NOMO-1 treated with dmso at 0.1 percent for 144 hours (cell line): ENCODE data around the gene STAC3.

Source experiments
- DNase-seq: peaks from one replicate; lab custom pipeline; 2025; ENCODE audit not compliant: unreplicated experiment; lab: John Stamatoyannopoulos, UW

Gene STAC3

GRCh38 chr12:57255916-57256315, 4.9 kb upstream of the STAC3 start:
- DNase-seq = no peak

- no peak for DNase-seq
Measured at GRCh38 chr12:57254506-57255280, 3.7 kb upstream of the STAC3 start.

DNA sequence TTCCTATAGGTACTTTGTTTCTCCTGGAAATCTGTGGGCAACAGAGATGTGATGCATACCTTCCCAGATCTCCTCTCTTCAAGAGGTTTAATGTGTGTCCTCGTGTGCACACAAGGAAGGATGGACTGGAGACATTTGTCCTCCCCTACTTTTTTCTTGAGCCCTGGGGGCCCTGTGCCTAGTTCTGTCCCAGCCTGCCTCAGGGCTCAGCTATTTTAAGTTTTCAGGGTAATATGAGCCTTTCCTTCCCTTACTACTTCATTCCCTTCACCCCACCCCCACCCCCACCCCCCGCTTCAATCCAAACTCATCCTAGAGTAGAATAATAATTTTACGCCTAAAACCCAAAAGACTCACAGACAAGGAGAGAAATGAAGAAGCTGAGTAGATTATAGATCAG, 446 bp downstream of the STAC3 start:
- DNase-seq = no peak

- DNase-seq = peak; percentile 88
Measured at GRCh38 chr12:57248934-57249742, 1.8 kb downstream of the STAC3 start.

DNA sequence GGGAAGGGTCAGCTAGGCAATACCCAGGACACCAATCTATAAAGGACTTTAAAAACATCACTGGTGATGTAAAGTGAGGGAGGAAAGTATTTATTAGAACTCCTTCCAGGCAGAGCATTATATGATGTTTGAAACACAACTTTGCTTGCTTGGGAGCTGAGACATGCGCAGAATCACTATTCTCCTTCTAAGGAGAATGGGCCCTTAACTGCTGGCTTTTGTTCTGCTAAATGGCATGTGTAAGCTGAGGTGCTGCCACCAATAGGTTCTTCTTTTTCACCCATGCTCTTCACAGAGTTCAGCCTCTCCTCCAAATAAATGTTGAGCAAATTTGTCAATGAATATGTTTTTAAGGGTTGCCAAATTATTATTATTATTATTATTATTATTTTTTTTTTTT, 3.9 kb downstream of the STAC3 start:
- DNase-seq = no peak

DNA sequence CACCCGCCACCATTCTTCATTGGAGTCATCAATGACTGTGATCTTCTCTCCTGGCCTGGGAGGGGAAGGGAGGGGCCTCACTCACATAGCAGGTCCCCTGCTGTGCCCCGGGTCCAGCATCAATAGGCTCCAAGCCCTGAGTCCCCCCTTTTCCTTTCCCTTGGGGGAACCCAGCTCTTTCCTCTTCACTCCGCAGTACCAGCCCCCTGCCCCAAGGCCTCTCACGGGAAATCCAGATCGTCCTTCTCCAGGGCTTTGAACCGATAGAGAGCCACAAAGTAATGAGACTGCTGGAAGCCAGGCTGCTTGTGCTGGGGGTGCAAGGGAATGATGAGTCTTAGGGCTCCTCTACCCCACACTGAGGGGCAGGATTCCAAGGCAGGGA, 6.7 kb downstream of the STAC3 start:
- DNase-seq = no peak

DNA sequence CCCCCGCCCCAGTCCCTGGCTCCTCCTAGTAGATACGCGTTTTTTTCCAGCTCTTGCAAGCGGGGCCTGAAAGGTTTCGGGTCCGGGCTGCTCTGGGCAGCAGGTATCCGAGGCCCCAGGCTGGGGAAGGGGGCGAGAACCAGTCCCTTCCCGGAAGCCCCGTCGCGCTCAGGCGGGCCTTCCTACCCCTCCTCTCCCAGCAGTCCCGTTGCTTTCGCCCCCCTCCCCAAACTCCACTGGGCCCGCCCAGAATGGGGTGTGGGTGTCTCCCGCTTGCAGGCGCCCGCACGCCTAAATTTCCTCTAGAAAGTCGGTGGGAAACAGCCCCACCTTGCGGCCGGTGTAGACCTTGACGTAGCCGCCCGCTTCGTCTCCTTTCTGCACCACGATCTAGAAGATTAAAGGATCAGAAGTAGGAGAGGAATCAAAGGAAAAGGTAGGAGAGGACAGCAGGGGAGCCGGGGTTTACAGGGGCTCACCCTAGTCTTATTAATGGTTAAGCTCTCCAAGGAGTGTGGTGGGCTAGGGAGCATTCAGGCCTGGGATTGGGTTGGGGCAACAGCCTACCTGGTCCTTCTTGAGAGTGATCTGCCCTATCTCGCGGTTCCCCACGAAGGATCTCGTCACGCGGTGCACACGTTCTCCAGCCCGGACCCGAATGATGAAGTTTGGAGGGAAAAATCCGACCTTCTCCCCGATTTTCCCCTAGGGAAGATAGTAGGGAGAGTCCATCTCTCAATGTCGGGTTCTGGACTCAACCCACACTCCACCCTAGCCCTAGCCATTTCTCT, 7.3 kb downstream of the STAC3 start:
- peak; percentile 41 for DNase-seq

DNA sequence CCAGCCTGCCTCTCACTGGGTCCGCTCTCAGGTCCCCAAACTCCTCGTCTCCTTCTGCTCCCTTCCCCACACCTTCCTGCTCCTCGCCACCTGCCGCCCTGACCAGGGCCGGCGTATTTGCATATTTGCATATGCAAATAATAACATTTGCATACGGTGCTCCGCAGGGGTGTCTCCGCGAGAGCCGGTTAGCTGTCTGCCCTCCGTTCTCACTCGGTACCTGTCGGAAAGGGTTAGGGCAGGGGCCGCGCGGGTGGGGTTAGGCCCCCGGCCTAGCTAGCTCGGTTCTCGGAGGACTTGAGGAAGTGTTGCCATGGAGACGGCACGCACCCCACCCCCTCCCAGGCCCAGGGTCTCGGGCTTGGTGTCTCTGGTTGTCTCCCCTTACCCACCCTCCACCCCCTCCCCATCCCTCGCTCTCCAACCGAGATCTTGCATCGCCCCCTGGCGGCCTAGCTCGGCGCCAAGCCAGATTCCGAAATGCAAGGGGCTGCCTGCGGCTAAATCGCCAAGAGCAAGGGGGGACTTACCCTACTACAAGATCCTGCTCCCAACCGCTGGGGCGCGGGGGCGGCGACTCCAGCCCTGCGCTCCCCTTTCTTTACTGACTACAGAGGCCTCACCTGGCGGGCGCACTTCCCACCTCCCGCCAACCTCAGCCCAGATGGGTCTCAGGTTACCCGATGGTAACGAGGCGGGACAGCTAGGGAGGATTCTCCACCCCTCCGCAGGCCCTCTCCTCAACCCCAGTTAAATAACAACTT, 8.1 kb downstream of the STAC3 start:
- no peak for DNase-seq

- DNase-seq = no peak
Measured at GRCh38 chr12:57242329-57242690, 8.7 kb downstream of the STAC3 start.

GRCh38 chr12:57241402-57242310, 9.3 kb downstream of the STAC3 start:
- no peak for DNase-seq

GRCh38 chr12:57240926-57241401, 10.0 kb downstream of the STAC3 start:
- no peak for DNase-seq

DNA sequence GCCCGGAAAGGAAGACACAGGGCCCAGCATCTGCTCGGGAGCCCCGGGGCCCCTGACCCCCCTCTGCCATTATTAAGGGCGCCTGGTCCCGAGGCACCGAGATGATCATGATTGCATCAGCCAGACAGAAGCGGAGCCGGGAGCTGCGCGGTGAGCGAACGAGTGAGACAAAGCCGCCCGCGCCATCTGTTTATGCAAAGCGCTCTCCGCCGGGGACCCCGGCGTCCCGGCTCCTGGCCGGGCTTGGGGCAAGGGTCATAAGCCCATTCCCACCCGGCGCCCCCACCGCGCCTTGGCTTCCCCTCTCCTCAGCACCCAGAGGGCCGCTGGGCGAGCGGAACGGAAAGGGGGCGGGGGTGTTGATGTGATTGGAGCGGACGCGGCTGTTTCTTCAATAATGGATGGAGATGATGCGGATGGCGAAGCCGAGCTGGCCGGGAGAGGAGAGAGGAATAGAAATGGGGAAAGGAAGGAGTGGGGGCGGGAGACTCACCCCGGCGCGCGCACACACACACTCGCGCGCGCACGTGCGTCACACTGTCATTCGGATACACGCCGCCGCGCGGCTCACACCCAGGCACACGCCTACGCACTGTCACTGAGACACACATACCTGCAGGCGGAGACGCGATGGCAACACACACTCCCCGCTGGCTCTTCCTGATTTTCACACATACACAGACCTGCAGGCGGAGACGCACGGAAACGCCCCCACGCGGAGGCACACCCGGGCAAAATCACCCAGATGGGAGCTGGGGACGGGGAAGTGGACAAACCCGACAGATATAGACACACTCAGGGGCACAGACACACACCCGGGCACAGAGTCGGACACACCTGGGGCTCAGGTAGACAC, 10.7 kb downstream of the STAC3 start:
- DNase-seq = no peak

GRCh38 chr12:57239587-57240065, 11.4 kb downstream of the STAC3 start:
- no peak for DNase-seq

- DNase-seq = peak; percentile 82
Measured at GRCh38 chr12:57238854-57239554, 12.0 kb downstream of the STAC3 start.

GRCh38 chr12:57237932-57238853, 12.8 kb downstream of the STAC3 start:
- DNase-seq = no peak

DNA sequence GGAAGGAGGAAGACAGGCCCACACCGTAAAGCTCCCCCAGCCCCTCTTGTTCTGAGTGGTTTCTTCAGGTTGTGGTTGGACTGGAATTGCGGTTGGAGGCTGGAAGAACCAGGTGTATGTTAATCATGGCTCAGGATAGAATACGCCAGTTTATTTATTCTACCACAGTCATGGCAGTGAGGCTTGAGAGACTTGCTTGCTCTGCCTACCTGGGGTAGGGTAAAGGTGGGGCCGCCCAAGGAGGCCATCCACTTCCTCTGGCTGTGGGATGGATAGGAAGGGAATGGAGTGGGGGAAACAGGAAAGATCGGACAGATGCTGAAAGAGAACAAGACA, 13.4 kb downstream of the STAC3 start:
- DNase-seq = no peak

GRCh38 chr12:57236925-57237595, 13.9 kb downstream of the STAC3 start:
- no peak for DNase-seq
